Measurements from ENCODE around the gene RNF115. TPM values are rescaled to one million over a fixed set of nuclear protein-coding genes. Genes with fewer than 3 reads are reported as not detected.
"Not testable (repeated sequence)": the region's sequence is repeated elsewhere in the genome, so short reads cannot be mapped to it uniquely, and the experiment has no call there.

The RNF115 gene
- polyA plus RNA-seq, 12 donors: 12.0 to 23.2 (median 18.9) TPM; not detected in 1

DNA sequence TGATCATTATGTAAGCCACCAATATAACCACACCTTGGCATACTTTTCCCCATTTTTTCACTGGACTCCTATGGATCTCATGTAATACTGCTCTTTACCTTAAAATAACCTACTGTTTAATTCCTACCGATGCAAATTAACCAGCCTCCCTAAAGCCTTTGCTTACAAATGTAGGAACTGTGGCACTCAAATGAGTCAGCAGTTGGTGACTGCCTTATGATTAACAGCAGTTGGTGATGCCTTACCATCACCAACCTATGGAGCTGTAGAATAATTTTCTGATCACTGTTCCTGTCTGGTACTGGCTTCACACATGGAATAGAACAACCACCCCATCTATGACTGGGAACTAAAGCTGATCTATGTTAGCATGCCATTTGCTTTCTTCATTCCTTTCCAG, 13.8 kb upstream of the RNF115 start:
- no peak for DNase-seq

GRCh38 chr1:145830810-145831209, 6.9 kb upstream of the RNF115 start:
- DNase-seq: not testable (repeated sequence)

DNA sequence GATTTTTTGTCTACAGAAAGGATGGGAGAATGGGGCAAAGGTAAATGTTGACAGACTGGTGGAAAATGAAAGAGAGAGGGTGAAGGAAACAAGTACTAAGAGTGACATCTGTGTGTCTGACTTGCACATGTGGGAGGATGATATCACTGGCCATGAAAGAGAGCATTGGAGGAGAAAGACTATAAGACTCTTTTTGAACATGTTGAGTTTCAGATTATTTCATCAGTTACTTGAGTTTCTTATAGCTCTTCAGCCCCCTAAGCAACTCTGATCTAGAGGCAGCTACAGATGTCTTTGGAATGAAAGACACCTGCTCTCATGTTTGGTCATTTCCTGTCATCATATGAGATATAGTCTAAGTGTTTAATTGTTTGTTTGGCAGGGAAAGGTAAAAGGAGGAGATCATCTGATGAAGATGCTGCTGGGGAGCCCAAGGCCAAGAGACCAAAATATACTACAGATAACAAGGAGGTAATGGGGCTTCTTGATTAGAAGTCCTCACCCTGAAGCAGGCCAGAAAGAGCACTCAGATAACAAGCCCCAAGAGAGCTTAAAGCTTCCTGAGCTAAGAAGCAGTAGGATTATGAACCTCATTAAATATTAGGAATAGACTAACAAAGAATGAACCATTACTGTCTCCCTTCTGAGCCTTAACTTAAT, 4.6 kb upstream of the RNF115 start:
- DNase-seq: no peak

DNA sequence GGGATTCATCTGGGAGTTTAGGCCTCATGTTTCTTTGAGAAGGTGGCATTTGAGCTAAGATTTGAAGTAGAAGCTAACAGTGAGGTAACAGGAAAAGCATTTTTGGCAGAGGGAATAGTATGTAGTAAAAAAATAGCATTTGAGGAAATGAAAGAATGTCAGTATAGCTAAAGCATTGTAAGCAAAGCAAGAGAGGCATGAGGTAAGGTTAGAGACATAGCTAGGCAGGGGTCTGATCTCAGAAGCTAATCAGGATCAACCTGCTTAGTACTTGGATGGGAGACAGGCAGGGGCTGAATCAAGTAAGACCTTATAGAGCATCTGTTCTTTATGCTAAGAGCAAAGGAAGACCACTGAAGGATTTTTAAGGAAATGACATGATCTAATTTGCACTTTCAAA, 4.1 kb upstream of the RNF115 start:
- no peak for DNase-seq

GRCh38 chr1:145826030-145826429, 2.1 kb upstream of the RNF115 start:
- no peak for DNase-seq

DNA sequence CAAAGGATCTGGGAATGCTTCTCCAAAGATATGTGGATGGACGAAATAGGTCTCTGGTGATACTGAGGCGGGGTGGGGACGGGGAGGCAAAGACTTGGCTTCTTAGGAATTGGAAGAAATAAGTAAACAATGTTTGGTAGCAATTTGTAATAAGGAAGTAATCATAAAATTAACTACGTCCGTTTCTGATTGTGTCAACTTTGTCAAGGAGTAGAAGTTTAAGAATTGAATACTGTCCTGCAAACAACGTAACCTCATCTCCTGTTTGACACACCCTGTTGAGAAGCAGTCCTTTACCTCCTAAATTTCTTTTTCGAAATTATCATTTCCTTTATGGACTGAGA, 576 bp upstream of the RNF115 start:
- DNase-seq: no peak

DNA sequence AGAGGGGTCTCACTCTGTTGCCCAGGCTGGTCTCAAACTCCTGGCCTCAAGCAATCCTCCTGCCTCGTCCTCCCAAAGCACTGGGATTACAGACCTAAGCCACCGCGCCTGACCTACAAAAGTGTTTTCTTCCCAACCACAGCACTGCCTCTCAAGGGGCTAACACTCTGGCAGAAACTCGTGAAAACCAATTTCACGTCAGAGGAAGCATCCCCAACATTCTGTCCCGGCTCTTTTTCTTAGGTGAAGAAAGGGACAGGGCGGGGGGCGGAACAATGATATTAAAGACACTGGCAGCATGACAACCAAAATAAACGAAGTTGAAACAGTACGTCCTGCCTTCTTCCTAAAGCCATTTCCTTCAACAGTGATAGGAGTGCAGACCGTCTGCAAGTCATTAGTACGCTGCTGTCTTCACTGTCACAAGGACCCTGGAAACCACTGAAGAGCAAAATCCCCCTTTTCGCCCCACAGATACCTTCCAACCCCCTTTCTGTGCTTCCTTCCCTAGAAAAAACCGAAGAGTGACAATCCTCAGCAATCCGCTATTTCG, 1.0 kb downstream of the RNF115 start:
- DNase-seq: not testable (repeated sequence)

- DNase-seq: not testable (repeated sequence)
These were observed 5.8 kb downstream of the RNF115 start for GRCh38 chr1:145818095-145818494.

- DNase-seq: not testable (repeated sequence)
These were observed 10.7 kb downstream of the RNF115 start for GRCh38 chr1:145812977-145813810.

GRCh38 chr1:145806844-145807243, 17.1 kb downstream of the RNF115 start:
- DNase-seq: no peak

DNA sequence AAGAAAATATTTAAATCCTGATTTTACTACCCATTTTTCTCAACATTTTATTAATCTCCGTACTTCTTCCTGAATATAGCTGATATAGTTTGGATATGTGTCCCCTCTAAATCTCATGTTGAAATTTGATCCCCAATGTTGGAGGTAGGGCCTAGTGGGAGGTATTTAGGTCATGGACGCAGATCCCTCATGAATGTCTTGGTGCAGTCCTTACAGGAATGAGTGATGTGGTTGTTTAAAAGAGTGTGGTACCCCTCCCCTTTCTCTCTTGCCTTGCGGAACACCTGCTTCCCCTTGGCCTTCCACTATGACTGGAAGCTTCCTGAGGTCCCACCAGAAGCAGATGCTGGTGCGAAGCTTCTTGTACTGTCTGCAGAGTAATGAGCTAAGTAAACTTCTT, 17.5 kb downstream of the RNF115 start:
- DNase-seq: no peak

DNA sequence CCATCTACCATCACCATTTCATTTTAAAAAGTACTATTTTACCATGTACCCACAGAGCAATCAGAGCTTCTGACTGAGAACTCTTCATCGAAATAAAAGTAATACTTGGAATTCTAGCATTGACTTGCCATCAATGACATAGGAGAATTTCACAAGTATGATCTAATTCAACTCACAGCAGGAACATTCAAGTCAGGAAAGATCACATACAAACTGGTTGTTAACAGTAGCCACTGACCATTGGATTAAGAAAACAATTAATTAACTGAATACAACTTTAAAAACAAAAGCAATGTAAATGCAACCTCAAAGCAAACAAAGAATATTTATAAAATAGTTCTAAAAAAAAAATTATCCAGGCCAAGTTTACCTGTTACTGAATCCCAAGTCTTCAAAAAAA, 18.8 kb downstream of the RNF115 start:
- DNase-seq: no peak

- DNase-seq: no peak
These were observed 19.5 kb downstream of the RNF115 start for GRCh38 chr1:145804235-145805045.

DNA sequence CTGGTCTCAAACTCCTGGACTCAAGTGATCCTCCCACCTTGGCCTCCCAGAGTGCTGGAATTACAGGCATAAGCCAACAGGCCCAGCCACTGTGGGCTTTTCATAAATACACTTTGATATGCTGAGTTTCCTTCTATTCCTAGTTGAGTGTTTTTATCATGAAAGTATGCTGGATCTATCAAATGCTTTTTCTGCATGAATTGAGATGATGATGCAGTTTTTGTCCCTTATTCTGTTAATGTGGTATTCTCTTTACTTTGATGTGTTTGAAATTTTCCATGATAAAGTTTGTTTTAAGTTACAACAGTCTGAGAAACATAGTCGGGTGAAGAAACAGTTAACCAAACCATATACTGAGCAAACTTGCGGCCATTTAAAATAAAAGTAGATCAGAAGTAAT, 24.1 kb downstream of the RNF115 start:
- no peak for DNase-seq

DNA sequence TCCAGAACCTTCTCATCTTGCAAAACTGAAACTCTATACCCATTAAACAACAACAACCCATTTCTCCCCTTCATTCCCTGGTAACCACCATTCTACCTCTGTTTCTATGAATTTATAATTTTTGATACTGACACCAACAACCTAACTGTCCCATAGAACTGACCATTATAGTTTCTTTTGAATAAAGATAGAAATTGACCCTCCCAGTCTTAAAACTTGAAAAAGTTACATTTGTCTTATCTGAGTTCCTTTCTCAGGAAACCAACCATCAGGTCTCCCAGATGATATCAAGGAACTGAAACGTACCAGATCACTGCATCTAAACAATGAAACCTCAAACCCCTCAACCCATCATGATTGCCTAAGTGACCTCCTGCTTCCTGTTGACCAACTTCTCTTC, 27.1 kb downstream of the RNF115 start:
- DNase-seq: no peak

- no peak for DNase-seq
These were observed 28.5 kb downstream of the RNF115 start for GRCh38 chr1:145795257-145795881.

DNA sequence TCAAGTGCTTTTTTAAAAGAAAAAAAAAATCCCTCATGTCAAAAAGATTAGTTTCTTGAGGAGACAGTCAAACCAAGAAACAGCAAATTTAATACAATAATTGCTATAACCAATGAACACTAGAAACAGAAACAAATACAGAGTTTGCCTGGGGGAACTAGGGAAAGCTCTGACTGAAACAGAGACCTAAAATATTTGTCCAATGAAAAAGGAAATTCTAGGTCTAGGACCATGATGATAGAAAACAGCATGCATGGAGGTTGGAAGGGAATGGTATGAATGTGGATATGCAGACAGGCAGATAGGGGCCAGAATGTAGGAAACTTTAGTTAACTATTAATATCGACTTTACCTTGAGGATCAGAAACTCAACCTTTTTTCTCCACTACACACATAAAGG, 31.4 kb downstream of the RNF115 start:
- no peak for DNase-seq

DNA sequence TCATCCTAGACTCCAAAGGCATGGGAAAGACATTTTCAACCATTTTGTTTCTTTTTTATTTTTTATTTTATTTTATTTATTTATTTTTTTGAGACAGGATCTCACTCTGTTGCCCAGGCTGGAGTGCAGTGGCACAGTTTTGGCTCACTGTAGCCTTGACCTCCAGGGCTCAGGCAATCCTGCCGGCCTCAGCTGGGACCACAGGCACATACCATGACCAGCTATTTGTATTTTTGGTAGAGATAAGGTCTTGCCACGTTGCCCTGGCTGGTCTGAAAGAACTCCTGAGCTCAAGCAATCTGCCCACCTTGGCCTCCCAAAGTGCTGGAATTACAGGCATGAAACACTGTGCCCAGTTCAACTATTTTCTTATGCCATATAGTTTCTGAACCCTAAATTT, 32.0 kb downstream of the RNF115 start:
- not testable (repeated sequence) for DNase-seq

DNA sequence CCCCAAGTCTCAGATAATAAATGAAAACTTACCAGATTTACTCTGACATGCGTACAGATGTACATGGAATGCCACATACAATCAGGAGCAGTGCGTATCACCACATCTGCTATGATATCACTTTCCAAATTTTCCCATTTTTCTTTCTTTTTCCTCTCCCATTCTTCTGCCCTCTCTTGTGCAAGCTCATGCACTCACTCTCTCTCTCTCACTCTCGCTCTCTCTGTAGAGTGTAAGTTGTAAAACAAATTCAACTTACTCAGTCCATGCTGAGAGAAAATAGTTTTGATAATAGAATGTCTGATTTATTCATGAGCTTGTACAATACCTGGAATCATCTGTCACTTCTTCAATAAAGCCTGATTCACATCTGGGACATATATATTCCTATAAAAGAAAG, 35.3 kb downstream of the RNF115 start:
- no peak for DNase-seq

DNA sequence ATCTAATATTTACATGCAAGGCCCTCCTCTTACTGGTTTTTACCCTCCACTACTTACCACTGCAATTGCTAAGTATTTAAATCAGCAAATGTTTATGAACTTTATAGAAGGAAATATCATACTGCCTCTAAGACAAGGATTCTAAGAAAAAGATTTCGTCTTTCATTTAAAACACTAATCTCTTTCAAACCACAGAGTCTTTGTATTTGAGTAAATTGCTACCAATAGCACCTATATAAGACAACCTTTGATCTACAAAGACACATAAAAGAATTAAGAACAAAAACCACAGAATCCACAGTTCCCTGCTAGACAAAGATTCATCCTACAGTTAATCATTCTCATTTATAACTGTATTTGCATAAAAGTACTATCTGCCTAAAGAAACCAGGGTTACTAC, 37.6 kb downstream of the RNF115 start:
- DNase-seq: no peak

- DNase-seq: no peak
These were observed 38.3 kb downstream of the RNF115 start for GRCh38 chr1:145785547-145785946.

DNA sequence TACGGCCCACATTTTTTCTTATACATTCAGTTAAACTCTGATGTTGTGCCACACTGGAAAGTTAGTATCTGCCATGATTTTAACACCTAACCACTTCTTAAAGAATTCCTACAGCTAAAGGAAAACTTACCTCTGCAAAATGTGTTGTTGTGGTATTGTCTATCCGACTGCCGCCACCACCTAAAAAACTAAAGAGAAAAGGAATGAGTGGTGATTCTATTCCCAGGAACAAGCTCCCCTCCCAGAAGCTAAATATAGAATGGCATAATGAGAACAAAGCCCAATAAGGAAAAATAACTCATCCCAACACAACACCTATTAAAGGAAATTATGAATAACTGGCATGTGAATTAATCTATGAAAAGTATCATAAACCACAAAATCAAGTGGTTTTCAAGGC, 39.5 kb downstream of the RNF115 start:
- no peak for DNase-seq

All from muscle of arm (tissue), 12 donors.